ENCODE results near the gene ARL16.

- TF ChIP-seq EZH2phosphoT487 (IDR thresholded peaks at IDR 0.05; ENCODE audit: borderline replicate concordance) (no peak), SIN3A (IDR thresholded peaks at IDR 0.05; ENCODE audit: low read depth) (no peak)
Measured at GRCh38 chr17:81680150-81680549, 3.4 kb downstream of the ARL16 start.
